ENCODE results near the gene GPC6.

The GPC6 gene

DNA sequence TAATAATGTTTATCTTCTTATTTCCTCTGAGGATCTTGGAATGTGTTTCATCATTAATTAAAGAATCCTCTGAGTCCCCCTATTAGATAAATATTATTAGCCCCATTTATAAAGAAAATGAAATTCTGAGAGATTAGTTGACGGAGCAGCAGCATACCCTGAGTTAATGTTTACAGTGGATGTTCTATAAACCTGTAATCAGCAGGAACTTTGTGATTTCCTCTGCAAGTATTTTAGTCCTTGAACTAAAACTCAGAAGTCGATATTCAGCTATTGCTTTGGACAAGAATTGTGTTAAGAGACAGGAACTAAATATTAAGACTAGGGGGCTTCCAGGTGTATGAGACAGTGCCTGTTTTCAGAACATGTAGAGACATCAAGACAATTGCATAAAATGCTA is 1009.5 kb downstream of the GPC6 start:
- no peak for DNase-seq

DNA sequence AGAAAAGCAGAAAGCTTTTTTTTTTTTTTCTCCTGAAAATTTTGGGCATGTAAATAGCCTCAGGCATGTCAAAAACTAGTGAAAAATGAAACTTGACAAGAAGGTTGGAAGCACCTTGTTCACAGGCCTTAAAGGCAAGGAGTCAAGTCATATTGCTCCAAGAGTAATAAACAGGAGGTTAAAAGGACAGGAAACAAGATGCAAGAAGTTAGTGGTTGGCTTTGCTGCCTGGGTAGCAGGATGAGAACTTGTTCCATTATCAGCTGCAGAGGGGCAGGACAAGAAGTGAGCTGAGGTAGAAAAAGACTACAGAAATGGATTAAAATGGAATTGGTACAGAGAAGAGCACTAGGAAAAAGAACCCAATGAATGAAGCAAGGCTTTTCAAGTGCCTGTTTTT is 1010.3 kb downstream of the GPC6 start:
- no peak for DNase-seq

DNA sequence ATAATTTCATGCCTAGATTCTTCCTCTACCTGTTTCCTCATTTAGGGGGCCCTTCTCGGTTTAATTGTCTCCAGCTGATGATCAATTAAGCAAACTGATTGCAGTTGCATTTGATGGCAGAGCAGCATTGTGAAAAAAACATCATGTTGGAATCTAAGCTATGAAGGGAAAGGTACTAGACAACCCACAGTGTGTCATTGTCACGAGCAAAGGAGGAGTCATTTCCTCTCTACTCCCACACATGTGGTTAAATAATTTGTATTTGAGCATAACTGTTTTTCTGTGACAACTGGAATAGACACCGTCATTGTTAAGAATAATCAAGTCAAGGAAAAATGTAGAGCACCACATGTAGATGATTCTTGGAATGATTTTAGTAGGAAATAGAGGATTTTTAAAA is 1012.5 kb downstream of the GPC6 start:
- DNase-seq: peak; percentile 70

DNA sequence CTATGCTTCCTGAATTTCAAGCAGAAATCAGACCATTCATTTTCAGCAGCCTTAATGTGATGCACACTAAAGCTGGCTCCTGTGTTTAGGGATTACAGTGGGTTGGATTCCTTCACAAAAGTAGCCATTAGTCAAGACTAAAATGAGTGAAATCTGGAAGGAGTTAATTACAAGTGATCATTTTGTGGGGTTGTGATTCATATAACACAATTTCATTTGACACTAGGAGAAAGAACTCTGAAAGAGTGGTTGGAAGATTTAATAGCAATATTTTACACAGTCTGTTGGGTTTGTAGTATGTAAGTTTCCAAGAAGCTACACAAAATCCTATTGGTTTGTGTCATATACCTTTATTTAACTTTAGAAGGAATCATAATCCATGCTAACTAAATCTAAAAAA is 1015.9 kb downstream of the GPC6 start:
- no peak for DNase-seq

DNA sequence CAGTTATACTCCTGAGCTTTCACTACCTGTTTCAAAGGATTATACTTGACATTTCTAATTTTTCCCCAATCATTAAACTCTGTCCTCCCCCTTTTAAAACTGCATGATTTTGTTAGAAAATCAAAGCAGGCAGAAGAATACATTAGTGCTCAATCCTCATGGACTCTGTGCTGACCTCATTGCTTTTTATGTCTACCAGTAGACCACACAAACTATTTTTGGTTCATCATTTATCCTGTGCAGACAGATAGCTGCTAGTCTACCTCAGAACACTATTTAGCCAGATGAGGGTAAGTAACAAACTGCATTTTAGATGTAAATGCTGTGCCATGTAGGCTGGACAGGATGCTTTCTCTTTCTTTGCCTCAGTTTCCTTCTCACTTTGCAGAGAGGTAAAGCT is 1016.9 kb downstream of the GPC6 start:
- no peak for DNase-seq

DNA sequence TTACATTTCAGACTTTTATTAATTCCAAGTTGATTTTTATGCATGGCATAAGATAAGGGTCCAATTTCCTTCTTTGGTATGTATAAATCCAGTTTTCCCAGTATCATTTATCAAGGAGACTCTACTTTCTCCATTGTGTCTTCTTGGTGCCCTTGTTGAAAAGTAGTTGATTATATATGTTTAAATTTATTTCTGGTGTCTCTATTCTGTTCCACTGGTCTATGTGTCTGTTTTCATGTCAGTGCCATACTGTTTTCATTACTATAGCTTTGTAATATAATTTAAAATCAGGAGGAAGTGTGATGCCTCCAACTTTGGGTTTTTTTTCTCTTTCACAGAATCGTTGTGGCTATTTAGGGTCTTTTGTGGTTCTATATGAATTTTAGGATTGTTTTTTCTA is 1019.9 kb downstream of the GPC6 start:
- DNase-seq: no peak

DNA sequence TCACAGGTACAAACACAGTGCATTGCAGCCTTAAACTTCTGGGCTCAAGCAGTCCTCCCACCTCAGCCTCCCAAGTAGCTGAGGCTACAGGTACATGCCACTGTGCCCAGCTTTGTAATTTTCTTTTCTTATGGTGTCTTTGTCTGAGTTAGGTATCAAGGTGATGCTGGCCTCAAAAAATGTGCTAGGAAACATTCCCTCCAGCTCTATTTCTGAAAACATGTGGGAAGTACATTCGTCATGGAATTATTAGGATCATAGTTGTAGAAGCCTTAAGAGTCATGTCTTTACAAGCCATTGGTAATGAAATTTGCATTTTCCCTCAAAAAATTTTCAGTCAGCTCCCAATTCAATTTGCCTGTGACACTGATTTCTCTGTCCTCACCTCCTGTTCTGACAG is 1021.3 kb downstream of the GPC6 start:
- no peak for DNase-seq

DNA sequence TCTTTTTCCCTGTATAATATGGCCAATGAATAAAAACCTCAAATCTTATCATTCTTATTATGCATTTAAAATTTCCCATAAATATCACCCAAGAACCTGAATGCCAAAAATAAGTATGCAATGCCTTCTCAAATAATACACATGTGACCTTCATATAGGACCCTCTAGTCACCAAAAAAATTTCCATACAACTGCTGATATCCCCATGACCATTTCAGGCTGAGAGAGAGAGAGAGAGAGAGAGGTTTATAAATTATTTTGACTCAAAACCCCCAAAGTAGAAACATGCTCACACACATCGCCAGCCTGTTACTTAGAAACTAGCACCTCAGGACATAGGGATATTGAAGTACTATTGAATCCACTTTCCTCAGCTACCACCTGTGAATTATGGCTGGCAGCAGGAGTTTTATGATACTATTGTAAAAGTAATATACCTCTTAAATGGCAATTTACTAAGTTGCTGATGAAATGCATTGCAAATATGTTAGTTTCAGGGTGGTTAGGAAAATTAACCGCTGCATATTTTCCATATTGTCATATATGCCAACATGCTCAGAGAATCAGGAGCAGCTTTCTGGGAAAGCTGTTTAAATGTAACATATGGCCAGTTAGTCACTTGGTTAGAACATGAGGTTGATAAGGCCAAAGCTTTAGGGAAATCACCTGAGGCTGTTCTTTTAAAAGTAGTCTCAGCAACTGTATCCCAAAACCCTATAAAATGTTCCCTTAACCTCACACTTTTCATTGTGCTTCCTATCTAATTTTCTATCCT is 1022.0 kb downstream of the GPC6 start:
- DNase-seq: no peak

DNA sequence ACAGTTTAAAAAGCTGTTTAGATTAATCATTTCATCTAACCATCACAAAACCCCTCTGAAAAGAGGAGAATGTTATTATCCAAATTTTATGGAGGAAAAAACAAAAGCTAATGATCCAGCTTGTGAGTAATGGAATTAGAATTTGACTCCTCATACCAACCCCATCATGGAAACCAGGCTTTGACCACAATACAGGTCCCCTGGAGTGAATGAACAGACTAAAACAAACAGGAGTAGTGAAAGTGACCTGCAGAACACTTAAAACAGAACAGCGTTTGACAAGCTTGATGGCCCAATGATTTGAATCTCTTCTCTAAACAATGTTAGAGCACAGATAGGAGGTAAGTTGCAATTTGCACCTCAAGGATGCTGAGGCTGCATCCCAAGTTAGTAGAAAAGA is 1022.9 kb downstream of the GPC6 start:
- DNase-seq: peak; percentile 86

DNA sequence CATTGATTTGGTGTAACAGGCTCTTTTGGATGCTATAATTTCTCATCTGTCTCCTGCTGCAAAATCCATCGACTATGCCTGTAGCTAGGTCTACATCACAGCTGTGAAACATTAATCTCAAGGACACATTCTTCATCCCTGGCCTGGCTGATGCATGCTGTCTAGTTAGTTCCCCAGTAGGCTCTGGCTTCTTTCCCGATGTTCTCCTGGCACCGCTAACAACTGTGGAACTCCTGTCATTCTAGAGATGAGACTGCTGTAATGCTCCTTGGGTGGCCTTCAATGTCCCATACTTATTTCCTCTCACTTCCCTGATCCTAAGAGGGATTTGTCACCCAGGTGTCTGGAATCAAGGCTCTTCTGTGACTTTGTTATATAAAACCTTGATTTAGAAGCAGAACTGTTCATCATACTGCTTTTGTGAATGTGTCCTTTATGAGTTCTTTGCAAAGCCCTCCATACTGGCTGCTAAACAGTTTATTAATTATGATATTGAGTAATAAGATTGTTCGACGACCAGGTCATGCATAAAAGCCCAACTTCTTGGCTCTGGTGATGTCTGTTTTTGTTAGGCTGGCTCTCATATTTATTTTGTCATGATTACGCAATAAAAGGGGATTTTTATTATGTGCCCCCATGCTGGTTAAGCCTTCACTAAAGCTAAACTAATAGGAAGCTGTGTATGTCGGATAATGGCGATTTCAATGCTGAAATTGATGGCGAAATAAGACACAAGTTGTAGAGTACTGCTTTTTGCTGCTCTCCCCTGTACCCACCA is 1025.4 kb downstream of the GPC6 start:
- no peak for DNase-seq

DNA sequence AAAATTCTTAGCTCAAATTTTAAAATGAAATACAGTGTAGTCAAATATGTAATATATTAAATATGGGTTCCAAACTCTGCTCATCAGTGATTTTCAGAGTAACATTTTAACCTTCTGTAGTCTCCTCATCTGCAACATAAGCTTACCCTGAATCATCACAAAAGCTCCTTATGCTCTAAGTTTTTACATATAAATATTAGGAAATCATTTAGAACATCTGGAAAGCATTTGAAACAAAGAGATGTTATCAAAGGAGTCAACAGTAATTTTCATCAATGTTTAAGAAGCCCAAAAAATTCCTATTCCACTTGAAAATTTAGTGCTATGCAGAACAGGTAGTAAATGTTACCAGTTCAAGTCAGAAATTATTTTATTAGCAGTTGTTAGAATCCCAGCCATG is 1028.1 kb downstream of the GPC6 start:
- no peak for DNase-seq

DNA sequence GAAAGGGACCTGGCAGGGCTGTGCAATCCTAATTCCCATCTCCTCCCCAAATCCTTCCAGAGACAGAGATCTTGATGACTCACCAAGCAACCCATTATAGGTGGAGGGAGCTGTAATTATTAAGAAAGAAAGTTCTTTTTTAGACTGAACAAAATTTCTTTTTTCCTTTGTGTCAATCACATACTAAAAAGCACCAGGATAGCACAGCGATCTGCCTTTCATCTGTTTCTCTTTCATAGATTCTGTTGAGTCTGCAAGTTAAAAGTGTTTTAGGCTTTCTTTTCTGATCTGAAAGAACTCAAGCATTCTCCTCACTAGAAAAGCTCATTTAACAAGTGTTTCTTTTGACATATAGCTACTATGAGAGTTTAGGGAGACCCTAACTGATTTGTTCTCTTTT is 1030.1 kb downstream of the GPC6 start:
- DNase-seq: no peak

DNA sequence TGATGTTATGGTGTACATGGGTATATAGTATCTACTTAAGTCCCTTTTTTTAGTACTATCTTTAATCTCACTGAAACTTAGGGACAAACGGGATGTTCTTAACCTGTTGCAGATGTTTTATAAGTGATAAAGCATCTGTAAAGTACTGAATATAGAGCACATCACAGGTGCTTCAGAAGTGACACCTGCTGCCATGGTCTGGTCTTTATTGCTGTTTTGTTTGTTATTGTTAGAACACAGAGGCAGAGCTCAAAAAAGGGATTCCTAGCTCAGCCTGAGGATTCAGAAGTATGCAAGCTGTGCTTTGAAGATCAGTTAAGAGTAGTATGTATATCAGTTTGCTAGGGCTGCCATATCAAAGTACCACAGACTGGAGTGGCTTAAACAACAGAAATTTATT is 1033.4 kb downstream of the GPC6 start:
- no peak for DNase-seq

DNA sequence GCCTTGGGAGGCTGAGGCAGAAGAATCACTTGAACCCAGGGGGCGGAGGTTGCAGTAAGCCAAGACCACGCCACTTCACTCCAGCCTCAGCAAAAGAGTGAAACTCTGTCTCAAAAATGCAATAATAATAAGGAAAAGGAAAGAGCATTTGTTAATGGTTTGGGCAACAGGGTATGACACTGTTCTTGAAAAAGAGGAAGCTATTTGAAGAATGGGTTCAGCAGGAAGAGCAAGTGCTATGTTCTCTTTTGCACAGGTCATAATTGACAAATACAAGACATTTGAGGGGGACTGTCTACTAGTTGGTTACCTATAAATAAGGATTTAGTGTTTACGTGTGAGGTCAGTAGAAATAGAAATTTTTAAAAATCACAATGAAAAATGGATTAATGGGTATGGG is 1034.6 kb downstream of the GPC6 start:
- DNase-seq: no peak

DNA sequence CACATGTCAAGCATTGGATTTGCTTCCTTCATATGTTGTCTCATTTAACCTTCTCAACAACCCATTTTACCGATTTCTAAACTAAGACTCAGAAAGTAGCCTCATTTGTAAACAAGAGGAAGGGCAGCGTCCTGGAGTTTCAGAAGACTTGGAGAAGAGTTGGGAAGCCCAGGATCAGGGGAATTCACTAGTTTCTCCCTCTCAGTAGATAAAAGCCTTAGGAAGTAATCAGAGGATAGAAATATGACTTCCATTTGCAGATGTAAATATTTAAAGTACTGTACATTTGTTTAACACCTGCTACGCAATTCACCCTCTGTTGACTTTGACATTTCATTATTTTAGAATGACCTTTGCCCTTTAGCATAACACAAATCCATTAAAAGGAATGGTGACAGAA is 1036.4 kb downstream of the GPC6 start:
- DNase-seq: no peak

DNA sequence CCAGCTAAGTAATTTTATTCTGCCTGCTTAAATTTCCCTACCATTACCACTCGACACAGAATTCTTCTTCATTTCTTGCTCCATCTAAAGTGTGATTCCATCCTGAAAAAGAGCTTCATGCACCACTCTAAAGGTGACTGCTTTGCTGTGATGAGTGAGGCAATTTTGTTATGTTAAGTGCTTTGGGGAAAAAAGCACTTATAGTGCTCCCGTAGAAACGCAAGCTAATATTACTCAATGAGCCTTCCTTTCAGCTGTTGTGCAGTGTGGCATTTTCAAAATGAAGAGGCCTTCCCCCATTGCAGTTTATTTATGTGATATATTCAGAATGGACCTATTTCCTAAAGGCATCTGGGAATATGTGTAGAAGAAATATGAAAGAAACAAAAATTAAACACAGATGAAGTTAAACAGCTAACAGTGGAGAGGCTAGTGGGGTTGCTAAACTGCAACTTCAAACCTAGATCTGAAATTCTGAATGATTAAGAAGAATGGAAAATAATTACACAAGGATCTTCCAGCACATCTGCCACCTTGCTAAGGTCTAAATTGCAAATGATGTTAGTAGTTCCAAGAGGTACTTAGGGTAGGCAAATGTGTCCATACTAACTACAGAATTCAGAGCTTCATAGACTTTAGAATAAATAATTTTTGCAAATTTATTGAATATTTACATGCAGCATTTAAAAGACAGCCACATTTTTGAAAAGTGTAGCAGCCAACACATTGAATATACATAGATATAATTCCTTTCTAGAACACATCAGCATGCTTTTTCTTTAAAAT is 1041.2 kb downstream of the GPC6 start:
- no peak for DNase-seq

DNA sequence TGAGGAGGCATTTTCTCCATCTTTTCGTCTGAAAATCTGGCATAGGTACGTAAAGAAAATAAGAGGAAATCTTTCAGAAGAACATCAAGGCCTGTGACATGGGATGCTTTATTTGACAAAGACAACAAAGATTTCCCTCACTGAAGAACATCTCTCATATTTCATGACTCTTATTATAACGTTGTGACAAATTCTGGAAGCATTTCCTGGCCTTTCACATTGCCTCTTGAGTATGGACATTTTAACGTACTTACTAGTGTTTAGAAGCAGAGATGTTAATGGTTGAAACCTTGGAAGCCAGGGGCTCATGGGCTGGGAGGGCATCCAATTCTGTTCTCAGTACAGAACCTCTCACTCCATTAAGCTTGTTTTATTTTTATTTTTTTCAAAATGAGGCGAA is 1042.1 kb downstream of the GPC6 start:
- peak; percentile 22 for DNase-seq

DNA sequence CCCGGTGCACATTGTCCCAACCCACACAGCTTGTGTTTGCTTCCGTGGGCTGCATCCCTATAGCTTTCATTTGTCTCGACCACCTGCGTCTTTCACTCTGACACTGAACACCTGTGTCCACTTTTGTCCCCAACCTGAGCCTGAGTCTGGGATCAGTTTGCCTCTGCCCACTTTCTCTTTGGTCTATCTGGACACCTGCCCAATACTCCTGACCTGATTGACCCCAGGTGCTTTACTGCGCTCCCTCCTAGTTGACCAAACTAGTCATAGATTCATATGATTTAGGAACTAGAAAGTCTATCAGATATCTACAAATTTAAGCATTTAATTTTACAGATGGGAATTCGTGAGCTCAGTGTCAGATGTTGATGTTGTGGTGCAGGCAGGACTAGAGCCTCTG is 1043.0 kb downstream of the GPC6 start:
- DNase-seq: no peak

DNA sequence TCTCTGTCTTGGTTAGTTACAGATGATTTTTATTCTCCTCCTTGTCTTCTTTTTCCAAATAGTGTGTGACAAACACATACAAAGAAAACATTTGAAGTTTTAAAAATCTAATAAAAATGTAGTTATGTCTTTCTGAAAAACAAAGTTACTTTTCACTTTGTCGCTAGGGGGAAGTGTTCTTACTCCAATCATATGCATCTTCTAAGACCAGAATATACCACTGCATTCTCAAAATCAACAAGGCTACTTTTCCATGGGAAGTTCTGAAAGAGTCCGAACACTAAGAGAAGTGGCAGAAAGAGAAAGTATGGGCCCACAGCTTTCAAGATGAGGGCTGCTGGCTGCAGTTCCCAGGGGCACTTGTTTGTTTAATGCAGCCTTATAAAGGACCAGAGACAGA is 1043.9 kb downstream of the GPC6 start:
- DNase-seq: no peak

DNA sequence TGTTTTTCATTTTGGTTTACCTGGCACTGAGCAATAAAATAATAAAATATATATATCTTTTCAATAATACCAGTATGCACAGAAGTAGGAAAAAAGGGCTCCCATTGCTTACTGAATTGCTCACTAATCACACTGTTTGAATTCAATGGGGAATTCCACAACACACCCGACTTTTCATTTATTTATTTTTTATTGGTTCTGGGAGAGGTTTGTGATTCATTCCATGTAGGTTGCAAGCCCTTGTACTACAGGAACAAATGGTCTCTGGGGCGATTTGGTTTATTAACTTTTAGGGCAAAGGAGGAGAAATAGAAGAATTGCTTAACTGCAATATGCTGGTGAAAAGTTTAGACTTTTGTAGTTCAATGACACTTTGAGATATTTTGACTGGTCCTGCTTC is 1045.4 kb downstream of the GPC6 start:
- DNase-seq: no peak

DNA sequence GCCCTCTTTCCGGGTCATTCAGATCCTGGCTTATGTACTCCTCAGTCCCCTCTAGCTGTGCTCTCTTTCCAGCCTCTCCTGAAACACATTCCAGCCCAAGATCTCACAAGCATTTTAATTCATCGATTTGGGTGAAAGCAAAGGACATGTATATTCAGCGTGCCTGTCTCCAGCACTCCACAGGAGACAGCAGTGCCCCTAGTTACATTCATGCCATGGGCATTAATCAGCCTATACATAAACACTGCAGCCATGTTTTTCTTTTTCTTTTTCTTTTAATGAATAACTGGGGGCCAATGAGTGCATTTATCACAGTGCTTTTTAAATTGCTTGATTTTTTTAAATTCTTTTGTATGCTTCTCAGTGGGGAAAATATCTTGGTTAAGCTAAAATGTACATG is 1053.7 kb downstream of the GPC6 start:
- DNase-seq: peak; percentile 18

DNA sequence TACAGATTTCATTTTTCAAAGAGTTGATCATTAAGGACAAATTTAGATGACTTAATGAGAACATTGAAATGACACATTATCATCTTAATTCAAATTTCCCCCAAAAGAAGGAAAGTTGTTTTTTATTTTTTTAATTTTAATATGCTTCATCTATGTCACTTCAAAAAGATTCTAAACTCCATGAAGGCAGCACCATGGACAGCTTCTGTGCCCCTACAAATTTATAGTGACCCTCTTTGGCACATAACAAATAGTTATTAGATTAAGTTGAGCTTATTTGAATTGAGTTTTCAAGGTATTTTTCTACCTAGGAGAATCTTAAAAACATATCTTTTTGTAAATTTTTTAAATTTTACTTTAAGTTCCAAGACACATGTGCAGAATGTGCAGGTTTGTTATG is 1054.2 kb downstream of the GPC6 start:
- no peak for DNase-seq

DNA sequence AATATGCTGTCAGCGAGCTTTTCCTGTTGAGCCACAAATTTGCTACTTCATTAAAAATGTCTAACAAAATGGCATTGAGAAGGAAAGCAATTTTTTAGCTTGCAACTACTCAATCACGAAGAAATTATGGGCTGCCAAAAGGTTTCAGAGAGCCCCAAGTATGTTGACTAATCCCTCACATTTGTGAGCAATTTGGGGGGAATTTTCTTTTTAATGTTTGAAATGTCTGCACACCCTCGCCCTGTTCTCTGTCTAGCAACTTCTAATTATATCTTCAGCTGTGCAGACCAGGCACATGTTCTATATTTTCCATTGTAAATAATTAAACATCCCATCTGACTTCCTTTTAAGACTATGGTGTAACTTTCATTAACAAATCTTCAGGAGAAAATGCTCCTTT is 1060.0 kb downstream of the GPC6 start:
- DNase-seq: no peak
